Activated CD8-positive, alpha-beta T cell treated with anti-CD3 and anti-CD28 coated beads for 36 hours (primary cell): Measurements from ENCODE around the gene PTPN11. TPM values are rescaled to one million over a fixed set of nuclear protein-coding genes. Genes with fewer than 3 reads are reported as not detected.

ENCODE experiments used
- ATAC-seq: fragments of 200-7000 bp; cut with Tn5 transposase; one replicate; pipeline ENCODE4 v1.10.0; 2021; ENCODE audit warnings: mild to moderate bottlenecking, moderate library complexity
- CTCF ChIA-PET: fragments of 350-600 bp; sonication (Branson Sonifier 250); formaldehyde crosslinking; loops from one replicate; lab custom pipeline; 2021; ENCODE audit warnings: antibody characterized with exemption; lab: Charles Lee
- POLR2A ChIA-PET: fragments of 350-600 bp; sonication (Branson Sonifier 250); formaldehyde crosslinking; loops from one replicate; lab custom pipeline; 2021; ENCODE audit warnings: antibody characterized with exemption; lab: Charles Lee
- DNase-seq: peaks from one replicate; pipeline ENCODE4 v3.0.0-alpha.2; 2020
- H3K27ac Mint-ChIP-seq: one replicate; pipeline ENCODE4 v1.8.0; 2021; ENCODE audit warnings: mild to moderate bottlenecking, mixed read lengths
- H3K27me3 Mint-ChIP-seq: one replicate; pipeline ENCODE4 v1.8.0; 2021; ENCODE audit warnings: mixed read lengths
- H3K36me3 Mint-ChIP-seq: one replicate; pipeline ENCODE4 v1.8.0; 2021; ENCODE audit warnings: low read depth, mixed read lengths
- H3K4me1 Mint-ChIP-seq: one replicate; pipeline ENCODE4 v1.8.0; 2021; ENCODE audit warnings: low read depth, mixed read lengths
- H3K4me3 Mint-ChIP-seq: one replicate; pipeline ENCODE4 v1.8.0; 2021; ENCODE audit warnings: mild to moderate bottlenecking, moderate library complexity, mixed read lengths
- H3K9me3 Mint-ChIP-seq: one replicate; pipeline ENCODE4 v1.8.0; 2021; ENCODE audit warnings: mixed read lengths
- intact Hi-C: fragments of 100-400 bp; cut with micrococcal nuclease; formaldehyde crosslinking; loops from one replicate; pipeline ENCODE4 v1.10.0; 2022
- total RNA-seq, 2 experiments: library from RNA; stranded (reverse); gene quantifications; one replicate each; pipeline ENCODE4 v1.2.3, GENCODE V29; 2021
- TF ChIP-seq, protein P1 (sequence below): fragments of 200-600 bp; IDR thresholded peaks from one replicate; pipeline ENCODE4 v1.8.0; 2022; ENCODE audit warnings: antibody characterized with exemption, mild to moderate bottlenecking

Gene PTPN11
- total RNA-seq, 2 experiments from 2014 or later, result 131 to 142 TPM

DNA sequence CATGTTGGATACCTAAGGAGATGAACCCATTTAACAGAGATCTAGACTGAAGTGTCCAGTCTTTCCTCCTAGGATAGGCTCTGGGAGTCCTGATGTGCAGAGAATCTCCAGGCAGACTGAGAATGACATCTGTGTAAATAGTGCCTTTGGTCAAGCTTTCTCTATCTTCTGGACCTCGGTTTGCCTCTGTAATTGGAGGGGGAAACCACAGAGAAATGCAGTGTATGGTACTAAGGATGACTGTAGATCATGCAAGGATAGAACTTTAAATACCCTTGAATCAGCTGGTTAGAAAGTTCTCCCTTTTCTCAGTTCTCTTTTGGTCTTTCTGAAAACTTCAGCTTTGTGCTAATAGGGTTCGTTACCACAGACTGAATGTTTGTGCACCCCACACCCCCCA, 112.2 kb downstream of the PTPN11 start:
- H3K36me3 Mint-ChIP-seq, result no peaks in the 10 kb centered on the region
- ChIA-PET POLR2A (no interaction called here), CTCF (no interaction called here)
- H3K4me3 Mint-ChIP-seq, result no peak overlapping the region
- TF ChIP-seq, protein P1, sequence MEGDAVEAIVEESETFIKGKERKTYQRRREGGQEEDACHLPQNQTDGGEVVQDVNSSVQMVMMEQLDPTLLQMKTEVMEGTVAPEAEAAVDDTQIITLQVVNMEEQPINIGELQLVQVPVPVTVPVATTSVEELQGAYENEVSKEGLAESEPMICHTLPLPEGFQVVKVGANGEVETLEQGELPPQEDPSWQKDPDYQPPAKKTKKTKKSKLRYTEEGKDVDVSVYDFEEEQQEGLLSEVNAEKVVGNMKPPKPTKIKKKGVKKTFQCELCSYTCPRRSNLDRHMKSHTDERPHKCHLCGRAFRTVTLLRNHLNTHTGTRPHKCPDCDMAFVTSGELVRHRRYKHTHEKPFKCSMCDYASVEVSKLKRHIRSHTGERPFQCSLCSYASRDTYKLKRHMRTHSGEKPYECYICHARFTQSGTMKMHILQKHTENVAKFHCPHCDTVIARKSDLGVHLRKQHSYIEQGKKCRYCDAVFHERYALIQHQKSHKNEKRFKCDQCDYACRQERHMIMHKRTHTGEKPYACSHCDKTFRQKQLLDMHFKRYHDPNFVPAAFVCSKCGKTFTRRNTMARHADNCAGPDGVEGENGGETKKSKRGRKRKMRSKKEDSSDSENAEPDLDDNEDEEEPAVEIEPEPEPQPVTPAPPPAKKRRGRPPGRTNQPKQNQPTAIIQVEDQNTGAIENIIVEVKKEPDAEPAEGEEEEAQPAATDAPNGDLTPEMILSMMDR, result no peak
- ATAC-seq, result no peak
- peaks cover 2% of the 10 kb centered on the region for H3K27me3 Mint-ChIP-seq
- no peak overlapping the region for H3K27ac Mint-ChIP-seq
- H3K4me1 Mint-ChIP-seq, result no peaks in the 10 kb centered on the region
- intact Hi-C loops, result no loop called here
- H3K9me3 Mint-ChIP-seq, result no peaks in the 10 kb centered on the region
- no peak for DNase-seq

DNA sequence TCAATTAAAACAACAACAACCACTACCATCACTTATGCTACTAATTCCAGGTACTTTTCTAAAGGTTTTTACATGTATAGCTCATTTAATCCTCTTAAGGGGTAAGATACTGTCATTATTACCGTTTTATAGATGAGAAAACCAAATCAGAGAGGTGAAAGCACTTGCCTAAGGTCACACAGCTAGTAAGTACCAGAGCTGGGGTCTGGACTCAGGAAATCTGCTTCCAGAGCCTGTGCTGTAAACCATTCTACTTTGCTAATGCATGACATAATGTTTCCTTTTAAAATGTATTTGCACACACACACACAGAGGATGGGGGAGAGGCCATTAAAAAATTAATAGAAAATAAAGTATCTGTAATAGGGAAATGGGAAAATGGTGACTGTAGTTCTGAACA, 113.4 kb downstream of the PTPN11 start:
- TF ChIP-seq, protein P1, result no peak
- Mint-ChIP-seq H3K4me1 (no peaks in the 10 kb centered on the region), H3K9me3 (no peaks in the 10 kb centered on the region), H3K36me3 (no peaks in the 10 kb centered on the region), H3K4me3 (no peak overlapping the region), H3K27me3 (peaks cover under 1% of the 10 kb centered on the region), H3K27ac (no peak overlapping the region)
- ChIA-PET CTCF (no interaction called here), POLR2A (interaction anchor here (0.6 kb wide), 1 partner anchor 47 kb away, joined by 3 read pairs; no protein-coding TSS in a partner anchor)
- ATAC-seq (no peak), DNase-seq (no peak)
- intact Hi-C loops, result no loop called here

DNA sequence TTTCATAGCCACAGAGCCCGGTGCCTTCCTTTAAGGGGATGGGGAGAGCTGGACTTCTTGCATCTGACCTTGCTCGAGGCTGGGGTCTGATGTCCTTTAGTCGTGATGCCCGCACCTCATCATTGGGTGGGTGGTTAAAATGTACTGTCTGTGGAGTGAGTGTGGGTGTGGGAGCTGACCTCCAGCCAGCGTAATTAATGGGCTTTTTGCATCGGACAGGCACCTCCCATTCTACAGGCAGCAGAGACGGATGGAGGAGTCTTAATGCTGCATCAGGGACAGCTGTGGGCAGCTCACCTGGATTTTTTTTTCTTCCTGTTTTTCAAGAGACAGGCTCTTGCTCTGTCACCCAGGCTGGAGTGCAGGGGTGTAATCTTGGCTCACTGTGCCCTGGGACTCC, 114.8 kb downstream of the PTPN11 start:
- Mint-ChIP-seq H3K27ac (no peak overlapping the region), H3K9me3 (no peaks in the 10 kb centered on the region), H3K36me3 (no peaks in the 10 kb centered on the region), H3K27me3 (no peaks in the 10 kb centered on the region), H3K4me1 (peaks cover 3% of the 10 kb centered on the region), H3K4me3 (no peak overlapping the region)
- ATAC-seq (no peak), DNase-seq (no peak)
- ChIA-PET POLR2A (no interaction called here), CTCF (no interaction called here)
- intact Hi-C loops, result no loop called here
- TF ChIP-seq, protein P1, result no peak

DNA sequence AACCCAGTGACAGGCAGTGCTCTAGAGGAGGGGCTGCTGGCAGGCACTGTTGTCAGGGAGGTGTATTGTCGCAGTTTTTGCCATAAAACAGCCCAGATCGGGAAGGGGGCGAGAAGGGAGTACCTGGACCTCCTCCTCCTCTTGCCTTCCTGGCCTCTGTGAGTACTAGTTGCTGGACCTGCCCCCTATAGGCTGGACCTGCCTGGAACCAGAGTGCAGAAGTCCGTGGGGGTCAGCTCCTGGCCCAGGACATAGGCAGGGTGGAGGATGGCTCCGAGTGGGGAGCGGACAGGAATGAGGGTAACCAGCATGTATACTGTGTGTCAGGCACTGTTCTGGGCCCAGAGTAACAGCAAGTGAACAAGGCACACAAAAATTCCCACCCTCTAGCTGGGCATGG, 116.3 kb downstream of the PTPN11 start:
- Mint-ChIP-seq H3K27ac (no peak overlapping the region), H3K27me3 (peaks cover 2% of the 10 kb centered on the region), H3K9me3 (no peaks in the 10 kb centered on the region), H3K4me1 (peaks cover 3% of the 10 kb centered on the region), H3K36me3 (no peaks in the 10 kb centered on the region), H3K4me3 (no peak overlapping the region)
- DNase-seq (no peak), ATAC-seq (no peak)
- intact Hi-C loops, result no loop called here
- ChIA-PET POLR2A (no interaction called here), CTCF (no interaction called here)
- TF ChIP-seq, protein P1, result no peak

DNA sequence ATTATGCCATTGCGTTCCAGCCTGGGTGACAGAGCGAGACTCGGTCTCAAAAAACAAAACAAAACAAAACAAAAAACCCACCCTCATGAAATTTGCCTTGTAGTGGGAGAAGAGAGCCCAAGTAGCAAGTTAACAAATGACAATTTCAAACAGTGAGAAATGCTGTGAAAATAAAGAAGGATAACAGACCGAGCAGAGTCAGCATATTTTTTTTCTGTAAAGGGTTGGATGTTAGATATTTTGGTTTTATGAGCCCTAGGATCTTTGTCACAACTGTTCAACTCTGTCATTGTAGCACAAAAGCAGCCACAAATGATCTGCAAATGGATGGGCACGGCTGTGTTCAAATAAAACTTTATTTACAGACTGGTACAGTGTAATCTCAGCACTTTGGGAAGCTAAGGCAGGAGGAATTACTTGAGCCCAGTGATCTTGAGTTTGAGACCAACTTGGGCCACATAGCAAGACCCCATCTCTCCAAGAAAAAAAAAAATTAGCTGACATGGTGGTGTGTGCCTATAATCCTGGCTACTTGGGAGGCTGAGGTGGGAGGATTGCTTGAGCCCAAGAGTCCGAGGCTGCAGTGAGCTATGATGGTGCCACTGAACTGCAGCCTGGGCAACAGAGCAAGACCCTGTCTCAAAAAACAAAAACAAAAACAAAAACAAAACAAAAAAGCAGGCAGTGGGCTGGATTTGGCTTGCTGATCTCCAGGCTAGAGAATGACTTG, 117.1 kb downstream of the PTPN11 start:
- intact Hi-C loops, result no loop called here
- H3K4me3 Mint-ChIP-seq, result no peak overlapping the region
- peaks cover 2% of the 10 kb centered on the region for H3K27me3 Mint-ChIP-seq
- H3K27ac Mint-ChIP-seq, result no peak overlapping the region
- TF ChIP-seq, protein P1, result no peak
- H3K36me3 Mint-ChIP-seq, result no peaks in the 10 kb centered on the region
- POLR2A ChIA-PET, result no interaction called here
- DNase-seq (no peak), ATAC-seq (no peak)
- H3K4me1 Mint-ChIP-seq, result peaks cover 3% of the 10 kb centered on the region
- CTCF ChIA-PET, result no interaction called here
- no peaks in the 10 kb centered on the region for H3K9me3 Mint-ChIP-seq
